ENCODE measurements around the gene NHSL2.
"Not testable (repeated sequence)": the region's sequence is repeated elsewhere in the genome, so short reads cannot be mapped to it uniquely, and the experiment has no call there.

The NHSL2 gene

GRCh38 chrX:71873459-71873833, 37.2 kb upstream of the NHSL2 start:
- peaks cover 6% of the 10 kb centered on the region for H3K36me3 Mint-ChIP-seq (ENCODE audit: low read depth)
- no peak for TF ChIP-seq CTCF (IDR thresholded peaks at IDR 0.05; ENCODE audit: unreplicated experiment in 3 of 3)
- H3K9me3 Mint-ChIP-seq: peaks cover 34% of the 10 kb centered on the region
- no peaks in the 10 kb centered on the region for H3K4me1 Mint-ChIP-seq
- H3K4me3 Mint-ChIP-seq: no peak overlapping the region
- H3K27me3 Mint-ChIP-seq (ENCODE audit: low read depth): no peaks in the 10 kb centered on the region
- H3K27ac Mint-ChIP-seq: no peak overlapping the region

- peaks cover 50% of the 10 kb centered on the region for H3K9me3 Mint-ChIP-seq
- not testable (repeated sequence) for H3K27me3 Mint-ChIP-seq (ENCODE audit: low read depth); H3K4me3 Mint-ChIP-seq; H3K27ac Mint-ChIP-seq; H3K4me1 Mint-ChIP-seq; H3K36me3 Mint-ChIP-seq (ENCODE audit: low read depth)
Measured at GRCh38 chrX:71876841-71877240, 33.8 kb upstream of the NHSL2 start.

DNA sequence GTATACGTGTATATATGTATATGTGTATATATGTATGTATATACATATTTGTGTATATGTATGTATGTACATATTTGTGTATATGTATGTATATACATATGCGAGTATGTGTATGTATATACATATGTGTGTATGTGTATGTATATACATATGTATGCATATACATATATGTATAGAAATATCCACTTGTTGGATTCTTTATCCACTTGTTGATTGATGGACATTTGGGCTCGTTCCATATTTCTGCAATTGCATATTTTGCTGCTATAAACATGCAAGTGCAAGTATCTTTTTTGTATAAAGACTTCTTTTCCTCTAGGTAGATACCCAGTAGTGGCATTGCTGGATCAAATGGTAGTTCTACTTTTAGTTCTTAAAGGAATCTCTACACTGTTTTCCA, 25.5 kb upstream of the NHSL2 start:
- H3K36me3 Mint-ChIP-seq (ENCODE audit: low read depth): no peaks in the 10 kb centered on the region
- TF ChIP-seq CTCF (IDR thresholded peaks at IDR 0.05; ENCODE audit: unreplicated experiment in 3 of 3): no peak
- no peaks in the 10 kb centered on the region for H3K27me3 Mint-ChIP-seq (ENCODE audit: low read depth)

GRCh38 chrX:71895607-71896006, 15.0 kb upstream of the NHSL2 start:
- H3K4me1 Mint-ChIP-seq: no peaks in the 10 kb centered on the region
- H3K27ac Mint-ChIP-seq: no peak overlapping the region
- TF ChIP-seq CTCF (IDR thresholded peaks at IDR 0.05; ENCODE audit: unreplicated experiment in 3 of 3): no peak
- H3K4me3 Mint-ChIP-seq: no peak overlapping the region
- H3K27me3 Mint-ChIP-seq (ENCODE audit: low read depth): peaks cover 3% of the 10 kb centered on the region
- H3K9me3 Mint-ChIP-seq: peaks cover 16% of the 10 kb centered on the region
- H3K36me3 Mint-ChIP-seq (ENCODE audit: low read depth): no peaks in the 10 kb centered on the region

More for the DNA sequence above, 25.5 kb upstream of the NHSL2 start:
- Mint-ChIP-seq H3K4me1 (no peaks in the 10 kb centered on the region), H3K9me3 (peaks cover 24% of the 10 kb centered on the region), H3K27ac (no peak overlapping the region), H3K4me3 (no peak overlapping the region)

DNA sequence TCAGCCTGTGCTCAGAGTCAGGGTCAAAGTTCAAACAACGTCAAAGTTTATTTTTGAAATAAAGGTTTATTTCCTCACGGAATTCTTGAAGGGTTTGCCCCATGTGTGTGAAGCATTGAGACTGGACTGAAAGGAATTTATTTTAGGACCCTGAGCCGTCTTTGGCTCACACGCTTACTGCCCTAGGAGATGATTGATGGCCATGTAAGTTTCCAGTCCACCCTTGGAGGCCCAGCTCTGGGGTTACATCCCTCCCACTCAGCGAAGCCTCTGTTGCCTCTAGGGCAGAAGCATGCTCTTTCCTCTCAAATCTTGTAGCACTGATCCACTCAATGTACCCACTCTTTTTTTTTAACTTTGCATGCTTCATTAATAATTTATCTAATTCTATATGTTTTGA, 4.5 kb upstream of the NHSL2 start:
- Mint-ChIP-seq H3K36me3 (ENCODE audit: low read depth) (no peaks in the 10 kb centered on the region), H3K27me3 (ENCODE audit: low read depth) (no peaks in the 10 kb centered on the region), H3K4me3 (no peak overlapping the region), H3K4me1 (no peaks in the 10 kb centered on the region), H3K27ac (peak overlapping the region in 1 of 3 experiments; percentile 39), H3K9me3 (peaks cover 6% of the 10 kb centered on the region)
- no peak for TF ChIP-seq CTCF (IDR thresholded peaks at IDR 0.05; ENCODE audit: unreplicated experiment in 3 of 3)

- Mint-ChIP-seq H3K27me3 (ENCODE audit: low read depth) (no peaks in the 10 kb centered on the region), H3K4me1 (peaks cover 10% of the 10 kb centered on the region), H3K27ac (peak overlapping the region in 1 of 3 experiments; percentile 23), H3K4me3 (peak overlapping the region in 2 of 3 experiments; percentile 22 to 51), H3K36me3 (ENCODE audit: low read depth) (no peaks in the 10 kb centered on the region), H3K9me3 (peaks cover 3% of the 10 kb centered on the region)
- no peak for TF ChIP-seq CTCF (IDR thresholded peaks at IDR 0.05; ENCODE audit: unreplicated experiment in 3 of 3)
Measured at GRCh38 chrX:71908387-71908786, 2.3 kb upstream of the NHSL2 start.

All from nephron (organoid).